OCI-LY3 (cell line): Measurements from ENCODE around the gene CAMTA1.

Experiments used
- H2AFZ ChIP-seq: fragments of 200-600, 300-600 bp; shearing (Covaris generic); 2 replicates; pipeline ENCODE4 v1.6.0; 2014; ENCODE audit warnings: antibody characterized with exemption, low read depth, low read length
- H3K27ac ChIP-seq: fragments of 200-600, 300-600 bp; sonication (generic); 2 replicates; pipeline ENCODE4 v1.5.1; 2014; ENCODE audit warnings: mild to moderate bottlenecking, low read length, moderate library complexity, mixed read lengths
- H3K27me3 ChIP-seq: fragments of 200-600, 300-600 bp; sonication (generic); 2 replicates; pipeline ENCODE4 v1.6.1; 2014; ENCODE audit warnings: low read depth, low read length, mixed read lengths
- H3K36me3 ChIP-seq: fragments of 200-600, 300-600 bp; sonication (generic); replicated peaks from 2 replicates; pipeline ENCODE3; 2014; ENCODE audit warnings: low read depth, low read length, mixed read lengths
- H3K4me1 ChIP-seq: fragments of 300-600, 200-600 bp; sonication (generic); 2 replicates; pipeline ENCODE4 v1.6.1; 2014; ENCODE audit warnings: low read length, mixed read lengths
- H3K4me2 ChIP-seq: fragments of 200-600, 300-600 bp; sonication (generic); 2 replicates; pipeline ENCODE4 v1.6.1; 2014; ENCODE audit warnings: low read length, mixed read lengths
- H3K4me3 ChIP-seq: fragments of 300-600, 200-600 bp; sonication (generic); 2 replicates; pipeline ENCODE4 v1.5.1; 2014; ENCODE audit warnings: antibody characterized with exemption, mild to moderate bottlenecking, low read length, moderate library complexity
- H3K79me2 ChIP-seq: fragments of 300-600, 200-600 bp; shearing (Covaris generic); 2 replicates; pipeline ENCODE4 v1.6.1; 2014; ENCODE audit warnings: mild to moderate bottlenecking, low read length, mixed read lengths
- H3K9ac ChIP-seq: fragments of 300-600, 200-600 bp; shearing (Covaris generic); 2 replicates; pipeline ENCODE4 v1.6.0; 2014; ENCODE audit warnings: mild to moderate bottlenecking, low read length, moderate library complexity
- H3K9me3 ChIP-seq: fragments of 200-600, 300-600 bp; shearing (Covaris generic); 2 replicates; pipeline ENCODE4 v1.6.1; 2014; ENCODE audit warnings: low read length, mixed read lengths; ENCODE audit not compliant: insufficient read depth
- H4K20me1 ChIP-seq: fragments of 200-600, 300-600 bp; sonication (generic); 2 replicates; pipeline ENCODE4 v1.6.1; 2016; ENCODE audit warnings: low read length, mixed read lengths; ENCODE audit not compliant: insufficient read depth
- CTCF ChIP-seq: fragments of 200-600, 300-600 bp; sonication (generic); IDR thresholded peaks from 2 replicates; pipeline ENCODE4 v1.5.1; 2014; ENCODE audit warnings: antibody characterized with exemption, low read length, low read depth
- EZH2phosphoT487 ChIP-seq: fragments of 200-600 bp; shearing (Covaris generic); IDR thresholded peaks from 2 replicates; pipeline ENCODE4 v1.6.1; 2018; ENCODE audit warnings: antibody characterized with exemption, mixed run types, low read depth

CAMTA1 gene

DNA sequence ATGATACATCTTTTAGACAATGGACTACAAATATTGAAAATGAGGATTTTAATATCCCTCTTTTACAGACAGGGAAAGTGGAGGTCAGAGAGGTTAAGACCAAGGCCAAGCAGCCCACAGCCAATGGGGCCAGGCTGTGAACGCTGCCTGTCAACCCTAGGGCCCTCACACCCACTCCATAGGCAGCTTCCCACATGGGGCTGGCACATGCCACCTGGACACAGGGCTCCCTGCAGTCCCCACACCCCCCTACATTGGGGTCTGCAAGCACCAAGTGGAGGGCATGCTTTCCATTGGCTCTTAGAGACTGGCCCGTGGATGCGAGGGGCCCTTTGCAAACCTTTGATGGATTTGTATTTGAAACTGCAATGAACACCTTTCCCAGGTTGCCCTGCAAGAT, 637.3 kb downstream of the CAMTA1 start:
- Histone ChIP-seq H3K27ac (no peak overlapping the region), H3K4me2 (no peak overlapping the region), H3K36me3 (no peaks in the 10 kb centered on the region), H3K79me2 (no peaks in the 10 kb centered on the region), H3K4me3 (no peak overlapping the region), H3K9me3 (no peaks in the 10 kb centered on the region), H3K9ac (no peak overlapping the region), H2AFZ (no peak overlapping the region), H3K4me1 (no peaks in the 10 kb centered on the region), H3K27me3 (no peaks in the 10 kb centered on the region), H4K20me1 (no peaks in the 10 kb centered on the region)
- TF ChIP-seq EZH2phosphoT487 = no peak
- no peak for TF ChIP-seq CTCF

- H2AFZ ChIP-seq = no peak overlapping the region
- no peaks in the 10 kb centered on the region for H3K4me1 ChIP-seq
- no peaks in the 10 kb centered on the region for H3K36me3 ChIP-seq
- H3K9me3 ChIP-seq = no peaks in the 10 kb centered on the region
- no peaks in the 10 kb centered on the region for H3K79me2 ChIP-seq
- H4K20me1 ChIP-seq = no peaks in the 10 kb centered on the region
- no peaks in the 10 kb centered on the region for H3K27me3 ChIP-seq
- no peak for TF ChIP-seq CTCF
- TF ChIP-seq EZH2phosphoT487 = no peak
- no peak overlapping the region for H3K4me2 ChIP-seq
- H3K9ac ChIP-seq = no peak overlapping the region
- H3K27ac ChIP-seq = no peak overlapping the region
- H3K4me3 ChIP-seq = no peak overlapping the region
Observed at GRCh38 chr1:7422966-7423365, 637.7 kb downstream of the CAMTA1 start.

- H2AFZ ChIP-seq = no peak overlapping the region
Observed at GRCh38 chr1:7424352-7424890, 639.2 kb downstream of the CAMTA1 start.

DNA sequence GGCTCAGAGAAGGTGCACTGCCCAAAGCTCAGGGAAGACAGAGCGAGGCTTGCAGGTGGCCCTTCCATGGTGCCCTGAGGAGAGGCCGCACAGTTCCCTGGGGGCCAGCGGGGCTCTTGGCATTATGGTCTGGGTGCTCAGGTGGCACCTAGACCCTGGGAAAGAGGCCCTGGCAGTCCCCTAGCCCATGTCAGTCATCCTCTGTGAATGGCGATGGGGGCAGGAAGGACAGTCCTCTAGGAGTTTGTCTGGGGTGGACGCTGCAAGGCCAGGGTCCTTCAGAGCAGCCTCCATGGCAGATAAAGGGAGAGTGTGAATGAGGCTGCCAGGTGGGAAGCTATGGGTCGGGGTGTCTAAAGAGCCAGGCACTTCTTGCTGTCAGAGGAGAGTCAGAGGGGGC, 640.0 kb downstream of the CAMTA1 start:
- Histone ChIP-seq H3K9me3 (no peaks in the 10 kb centered on the region), H3K27me3 (no peaks in the 10 kb centered on the region), H3K4me2 (no peak overlapping the region), H3K4me3 (no peak overlapping the region), H3K79me2 (no peaks in the 10 kb centered on the region), H4K20me1 (no peaks in the 10 kb centered on the region), H3K27ac (no peak overlapping the region), H3K9ac (no peak overlapping the region), H3K4me1 (no peaks in the 10 kb centered on the region), H2AFZ (no peak overlapping the region), H3K36me3 (no peaks in the 10 kb centered on the region)
- TF ChIP-seq EZH2phosphoT487 (no peak), CTCF (no peak)

More at GRCh38 chr1:7424352-7424890, 639.2 kb downstream of the CAMTA1 start:
- Histone ChIP-seq H3K9me3 (no peaks in the 10 kb centered on the region), H3K27ac (no peak overlapping the region), H3K4me3 (no peak overlapping the region), H4K20me1 (no peaks in the 10 kb centered on the region), H3K79me2 (no peaks in the 10 kb centered on the region), H3K27me3 (no peaks in the 10 kb centered on the region), H3K36me3 (no peaks in the 10 kb centered on the region), H3K4me2 (no peak overlapping the region), H3K9ac (no peak overlapping the region), H3K4me1 (no peaks in the 10 kb centered on the region)
- TF ChIP-seq EZH2phosphoT487 (no peak), CTCF (no peak)
